Measurements from ENCODE around the gene PNMA8B.

GRCh38 chr19:46494941-46495785 is 504 bp downstream of the PNMA8B start:
- TF ChIP-seq POLR2AphosphoS5 (IDR thresholded peaks at IDR 0.05) (no peak), EP300 (IDR thresholded peaks at IDR 0.05) (no peak)

All from esophagus muscularis mucosa (tissue), 3 donors.